ENCODE results near the gene MRPS2.

GRCh38 chr9:135488527-135488926, 12.0 kb upstream of the MRPS2 start:
- no peak for TF ChIP-seq CTCF (IDR thresholded peaks at IDR 0.05)
- TF ChIP-seq POLR2AphosphoS5 (IDR thresholded peaks at IDR 0.05): no peak
- no peak for TF ChIP-seq POLR2A (IDR thresholded peaks at IDR 0.05)
